ENCODE measurements around the gene MT2A. TPM values are rescaled to one million over a fixed set of nuclear protein-coding genes. Genes with fewer than 3 reads are reported as not detected.
"Not testable (repeated sequence)": the region's sequence is repeated elsewhere in the genome, so short reads cannot be mapped to it uniquely, and the experiment has no call there.

Gene MT2A
- total RNA-seq, 4 donors from 2014 or later = 250 to 1,131 (median 795) TPM

GRCh38 chr16:56617212-56618085, 9.1 kb downstream of the MT2A start:
- Histone ChIP-seq H3K27ac (peak overlapping the region; percentile 65 to 77 (median 74)), H3K4me3 (peak overlapping the region; percentile 47 to 63 (median 55)), H3K9me3 (no peaks in the 10 kb centered on the region), H3K27me3 (no peaks in the 10 kb centered on the region), H3K4me1 (peaks cover 9 to 20% of the 10 kb centered on the region in 2 donors), H3K36me3 (no peaks in the 10 kb centered on the region)
- in situ Hi-C loops (cut with MboI; ENCODE audit: low sequenced_read_pairs in 4 of 4) = no loop called here
- TF ChIP-seq POLR2A (IDR thresholded peaks at IDR 0.05) = peak; percentile 48 to 49
- TF ChIP-seq, protein P1, sequence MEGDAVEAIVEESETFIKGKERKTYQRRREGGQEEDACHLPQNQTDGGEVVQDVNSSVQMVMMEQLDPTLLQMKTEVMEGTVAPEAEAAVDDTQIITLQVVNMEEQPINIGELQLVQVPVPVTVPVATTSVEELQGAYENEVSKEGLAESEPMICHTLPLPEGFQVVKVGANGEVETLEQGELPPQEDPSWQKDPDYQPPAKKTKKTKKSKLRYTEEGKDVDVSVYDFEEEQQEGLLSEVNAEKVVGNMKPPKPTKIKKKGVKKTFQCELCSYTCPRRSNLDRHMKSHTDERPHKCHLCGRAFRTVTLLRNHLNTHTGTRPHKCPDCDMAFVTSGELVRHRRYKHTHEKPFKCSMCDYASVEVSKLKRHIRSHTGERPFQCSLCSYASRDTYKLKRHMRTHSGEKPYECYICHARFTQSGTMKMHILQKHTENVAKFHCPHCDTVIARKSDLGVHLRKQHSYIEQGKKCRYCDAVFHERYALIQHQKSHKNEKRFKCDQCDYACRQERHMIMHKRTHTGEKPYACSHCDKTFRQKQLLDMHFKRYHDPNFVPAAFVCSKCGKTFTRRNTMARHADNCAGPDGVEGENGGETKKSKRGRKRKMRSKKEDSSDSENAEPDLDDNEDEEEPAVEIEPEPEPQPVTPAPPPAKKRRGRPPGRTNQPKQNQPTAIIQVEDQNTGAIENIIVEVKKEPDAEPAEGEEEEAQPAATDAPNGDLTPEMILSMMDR (IDR thresholded peaks at IDR 0.05 in 4 of 5, conservative IDR thresholded peaks at IDR 0.05 in 1 of 5) = peak in 2 of 5 experiments; percentile 15 to 29
- ATAC-seq (peak; percentile 80 to 91), DNase-seq (peak; percentile 58 to 87)
- intact Hi-C loops (cut with DNase I; ENCODE audit: low total_unique reads) = no loop called here

GRCh38 chr16:56618138-56618537, 9.8 kb downstream of the MT2A start:
- ATAC-seq = no peak
- no peak for DNase-seq
- Histone ChIP-seq H3K36me3 (no peaks in the 10 kb centered on the region), H3K4me1 (peaks cover 9 to 19% of the 10 kb centered on the region in 2 donors), H3K9me3 (no peaks in the 10 kb centered on the region), H3K27me3 (no peaks in the 10 kb centered on the region), H3K27ac (peak overlapping the region in 1 of 4 donors; percentile 77), H3K4me3 (peak overlapping the region in 1 of 4 donors; percentile 47)
- no peak for TF ChIP-seq POLR2A (IDR thresholded peaks at IDR 0.05)
- TF ChIP-seq, protein P1 (IDR thresholded peaks at IDR 0.05 in 4 of 5, conservative IDR thresholded peaks at IDR 0.05 in 1 of 5) = no peak
- intact Hi-C loops (cut with DNase I; ENCODE audit: low total_unique reads) = no loop called here
- in situ Hi-C loops (cut with MboI; ENCODE audit: low sequenced_read_pairs in 4 of 4) = no loop called here

DNA sequence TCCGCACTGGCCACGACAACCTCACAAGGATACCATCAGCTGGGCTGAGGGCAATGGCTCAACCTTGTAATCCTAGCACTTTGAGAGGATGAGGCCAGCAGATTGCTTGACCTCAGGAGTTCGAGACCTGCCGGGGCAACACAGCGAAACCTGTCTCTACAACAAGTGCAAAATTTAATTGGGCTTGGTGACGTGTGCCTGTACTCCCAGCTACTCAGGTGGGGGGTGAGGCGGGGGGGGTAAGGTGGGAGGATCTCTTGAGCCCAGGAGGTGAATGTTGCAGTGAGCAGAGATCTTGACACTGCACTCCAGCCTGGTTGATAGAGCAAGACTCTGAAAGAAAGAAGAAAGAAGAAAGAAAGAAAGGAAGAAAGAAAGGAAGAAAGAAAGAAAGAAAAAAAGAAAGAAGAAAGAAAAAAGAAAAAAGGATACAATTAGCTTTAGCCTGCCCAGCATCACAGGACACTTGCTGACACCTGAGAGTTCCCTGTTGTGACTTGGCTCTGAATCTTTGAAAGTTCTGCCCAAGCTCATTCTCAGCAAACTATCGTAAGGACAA, 12.0 kb downstream of the MT2A start:
- in situ Hi-C loops (cut with MboI; ENCODE audit: low sequenced_read_pairs in 4 of 4) = no loop called here
- no peak overlapping the region for H3K27ac ChIP-seq
- no peaks in the 10 kb centered on the region for H3K36me3 ChIP-seq
- no peak for ATAC-seq
- no peaks in the 10 kb centered on the region for H3K27me3 ChIP-seq
- no peak overlapping the region for H3K4me3 ChIP-seq
- no peak for DNase-seq
- TF ChIP-seq, protein P1 (IDR thresholded peaks at IDR 0.05 in 4 of 5, conservative IDR thresholded peaks at IDR 0.05 in 1 of 5) = no peak
- no peak for TF ChIP-seq POLR2A (IDR thresholded peaks at IDR 0.05)
- intact Hi-C loops (cut with DNase I; ENCODE audit: low total_unique reads) = no loop called here
- peaks cover 9 to 25% of the 10 kb centered on the region in 2 donors for H3K4me1 ChIP-seq
- no peaks in the 10 kb centered on the region for H3K9me3 ChIP-seq

GRCh38 chr16:56621665-56622445, 13.5 kb downstream of the MT2A start:
- H3K27me3 ChIP-seq; H3K36me3 ChIP-seq; intact Hi-C loops (cut with DNase I; ENCODE audit: low total_unique reads); H3K9me3 ChIP-seq; H3K27ac ChIP-seq; ATAC-seq; in situ Hi-C loops (cut with MboI; ENCODE audit: low sequenced_read_pairs in 4 of 4); H3K4me3 ChIP-seq; DNase-seq: not testable (repeated sequence)
- H3K4me1 ChIP-seq = peaks cover 19 to 34% of the 10 kb centered on the region in 2 donors

- in situ Hi-C loops (cut with MboI; ENCODE audit: low sequenced_read_pairs in 4 of 4); H3K27ac ChIP-seq; ATAC-seq; H3K36me3 ChIP-seq; intact Hi-C loops (cut with DNase I; ENCODE audit: low total_unique reads); H3K4me3 ChIP-seq; H3K9me3 ChIP-seq; DNase-seq; H3K27me3 ChIP-seq: not testable (repeated sequence)
- peaks cover 18 to 26% of the 10 kb centered on the region in 2 donors for H3K4me1 ChIP-seq
These were observed 14.8 kb downstream of the MT2A start for GRCh38 chr16:56623184-56623583.

Data from gastrocnemius medialis (tissue), 4 donors.